PC-3 (cell line): Measurements from ENCODE around the gene AKR7A2.

Experiments used
- CTCF ChIP-seq: fragments of 300-600 bp; sonication (generic); conservative IDR thresholded peaks from 2 replicates; pipeline ENCODE4 v1.5.1; 2017; ENCODE audit warnings: antibody characterized with exemption, low read depth, mild to moderate bottlenecking, low read length
- EZH2 ChIP-seq: fragments of 300-600 bp; sonication (generic); IDR thresholded peaks from one replicate; pipeline ENCODE4 v1.6.1; 2017; ENCODE audit warnings: antibody characterized with exemption, mild to moderate bottlenecking, low read length; ENCODE audit not compliant: unreplicated experiment
- EZH2phosphoT487 ChIP-seq: fragments of 300-600 bp; sonication (generic); IDR thresholded peaks from 2 replicates; pipeline ENCODE4 v1.6.1; 2018; ENCODE audit warnings: mild to moderate bottlenecking, antibody characterized with exemption, low read length, borderline replicate concordance

- no peak for TF ChIP-seq CTCF
- TF ChIP-seq EZH2phosphoT487, result no peak
- no peak for TF ChIP-seq EZH2
Measured at GRCh38 chr1:19336543-19336942, 24.6 kb upstream of the AKR7A2 start.
